ENCODE results near the gene SEC61B.
"Not testable (repeated sequence)": the region's sequence is repeated elsewhere in the genome, so short reads cannot be mapped to it uniquely, and the experiment has no call there.

SEC61B gene

GRCh38 chr9:99231711-99232110 lies 9.6 kb downstream of the SEC61B start:
- Histone ChIP-seq H3K4me1 (ENCODE audit: control insufficient read depth in 1 of 2, insufficient read depth in 1 of 2, low read depth in 1 of 2, low read length in 1 of 2) (no peaks in the 10 kb centered on the region), H3K4me3 (ENCODE audit: low read depth in 1 of 2, low read length in 1 of 2) (no peak overlapping the region), H3K27me3 (no peaks in the 10 kb centered on the region), H3K9me3 (no peaks in the 10 kb centered on the region), H3K36me3 (peaks cover 55% of the 10 kb centered on the region), H3K27ac (no peak overlapping the region)
- TF ChIP-seq CTCF (IDR thresholded peaks at IDR 0.05) = no peak

GRCh38 chr9:99234618-99235017 lies 12.5 kb downstream of the SEC61B start:
- Histone ChIP-seq H3K27ac (no peak overlapping the region), H3K4me1 (ENCODE audit: control insufficient read depth in 1 of 2, insufficient read depth in 1 of 2, low read depth in 1 of 2, low read length in 1 of 2) (no peaks in the 10 kb centered on the region), H3K9me3 (no peaks in the 10 kb centered on the region), H3K36me3 (peaks cover 36% of the 10 kb centered on the region), H3K27me3 (no peaks in the 10 kb centered on the region), H3K4me3 (ENCODE audit: low read depth in 1 of 2, low read length in 1 of 2) (no peak overlapping the region)
- TF ChIP-seq CTCF (IDR thresholded peaks at IDR 0.05) = no peak

GRCh38 chr9:99235069-99235468 lies 13.0 kb downstream of the SEC61B start:
- Histone ChIP-seq H3K4me1 (ENCODE audit: control insufficient read depth in 1 of 2, insufficient read depth in 1 of 2, low read depth in 1 of 2, low read length in 1 of 2) (no peaks in the 10 kb centered on the region), H3K36me3 (peaks cover 34% of the 10 kb centered on the region), H3K27ac (no peak overlapping the region), H3K27me3 (no peaks in the 10 kb centered on the region), H3K4me3 (ENCODE audit: low read depth in 1 of 2, low read length in 1 of 2) (no peak overlapping the region), H3K9me3 (no peaks in the 10 kb centered on the region)
- no peak for TF ChIP-seq CTCF (IDR thresholded peaks at IDR 0.05)

- Histone ChIP-seq H3K27ac (no peak overlapping the region), H3K4me3 (ENCODE audit: low read depth in 1 of 2, low read length in 1 of 2) (no peak overlapping the region), H3K4me1 (ENCODE audit: control insufficient read depth in 1 of 2, insufficient read depth in 1 of 2, low read depth in 1 of 2, low read length in 1 of 2) (no peaks in the 10 kb centered on the region), H3K36me3 (peaks cover 24% of the 10 kb centered on the region), H3K27me3 (no peaks in the 10 kb centered on the region), H3K9me3 (no peaks in the 10 kb centered on the region)
- TF ChIP-seq CTCF (IDR thresholded peaks at IDR 0.05) = no peak
Measured at GRCh38 chr9:99235926-99236634, 14.0 kb downstream of the SEC61B start.

GRCh38 chr9:99237356-99237755 lies 15.3 kb downstream of the SEC61B start:
- Histone ChIP-seq H3K9me3 (no peaks in the 10 kb centered on the region), H3K4me1 (ENCODE audit: control insufficient read depth in 1 of 2, insufficient read depth in 1 of 2, low read depth in 1 of 2, low read length in 1 of 2) (no peaks in the 10 kb centered on the region), H3K4me3 (ENCODE audit: low read depth in 1 of 2, low read length in 1 of 2) (no peak overlapping the region), H3K27me3 (no peaks in the 10 kb centered on the region), H3K36me3 (peaks cover 11% of the 10 kb centered on the region), H3K27ac (no peak overlapping the region)
- no peak for TF ChIP-seq CTCF (IDR thresholded peaks at IDR 0.05)

GRCh38 chr9:99237849-99238248 lies 15.8 kb downstream of the SEC61B start:
- H3K27me3 ChIP-seq; H3K27ac ChIP-seq; H3K9me3 ChIP-seq; H3K36me3 ChIP-seq; H3K4me3 ChIP-seq (ENCODE audit: low read depth in 1 of 2, low read length in 1 of 2); H3K4me1 ChIP-seq (ENCODE audit: control insufficient read depth in 1 of 2, insufficient read depth in 1 of 2, low read depth in 1 of 2, low read length in 1 of 2): not testable (repeated sequence)

Data from neutrophil (primary cell).